ENCODE measurements around the gene LDAF1.

DNA sequence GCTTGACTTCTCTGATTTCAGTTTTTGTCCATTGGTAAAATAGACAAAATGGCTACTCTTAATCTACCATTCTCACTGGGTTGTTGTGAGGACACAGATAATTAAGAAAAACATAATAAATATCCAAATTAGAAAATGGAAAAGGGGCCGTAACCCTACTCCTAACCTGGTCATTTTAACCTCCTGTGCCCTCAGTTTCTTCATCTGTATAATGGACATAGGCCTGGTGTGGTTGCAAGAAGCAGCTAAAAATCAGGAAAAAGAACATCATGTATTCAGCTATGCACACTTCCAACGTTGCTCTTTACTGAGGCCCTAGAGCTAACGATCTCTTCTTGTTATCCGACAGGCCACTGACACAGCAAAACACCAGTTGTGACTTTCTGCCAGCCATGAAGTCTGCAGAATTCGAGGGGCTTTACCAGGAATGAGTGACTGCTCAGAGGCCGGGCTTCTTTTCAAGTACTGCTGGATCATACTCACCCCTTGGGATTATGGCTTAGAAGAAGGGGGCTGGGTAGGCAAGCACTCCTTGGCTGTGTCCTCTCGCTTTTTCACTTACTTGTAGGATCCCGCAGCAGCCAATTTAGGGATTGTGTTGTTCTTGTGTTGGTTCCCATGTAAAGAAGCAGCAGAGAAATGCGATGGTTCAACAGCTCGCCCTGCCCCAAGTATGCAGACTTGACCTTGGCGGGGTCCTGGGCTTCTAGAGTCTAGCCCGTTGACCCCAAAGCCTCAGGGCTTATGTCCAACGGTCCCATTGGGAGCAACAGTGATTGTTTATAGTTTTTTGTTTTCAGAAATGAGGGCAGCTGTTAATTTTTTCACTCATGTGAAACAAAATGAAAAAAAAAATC, 20.9 kb downstream of the LDAF1 start:
- TF ChIP-seq, protein P1, sequence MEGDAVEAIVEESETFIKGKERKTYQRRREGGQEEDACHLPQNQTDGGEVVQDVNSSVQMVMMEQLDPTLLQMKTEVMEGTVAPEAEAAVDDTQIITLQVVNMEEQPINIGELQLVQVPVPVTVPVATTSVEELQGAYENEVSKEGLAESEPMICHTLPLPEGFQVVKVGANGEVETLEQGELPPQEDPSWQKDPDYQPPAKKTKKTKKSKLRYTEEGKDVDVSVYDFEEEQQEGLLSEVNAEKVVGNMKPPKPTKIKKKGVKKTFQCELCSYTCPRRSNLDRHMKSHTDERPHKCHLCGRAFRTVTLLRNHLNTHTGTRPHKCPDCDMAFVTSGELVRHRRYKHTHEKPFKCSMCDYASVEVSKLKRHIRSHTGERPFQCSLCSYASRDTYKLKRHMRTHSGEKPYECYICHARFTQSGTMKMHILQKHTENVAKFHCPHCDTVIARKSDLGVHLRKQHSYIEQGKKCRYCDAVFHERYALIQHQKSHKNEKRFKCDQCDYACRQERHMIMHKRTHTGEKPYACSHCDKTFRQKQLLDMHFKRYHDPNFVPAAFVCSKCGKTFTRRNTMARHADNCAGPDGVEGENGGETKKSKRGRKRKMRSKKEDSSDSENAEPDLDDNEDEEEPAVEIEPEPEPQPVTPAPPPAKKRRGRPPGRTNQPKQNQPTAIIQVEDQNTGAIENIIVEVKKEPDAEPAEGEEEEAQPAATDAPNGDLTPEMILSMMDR (IDR thresholded peaks at IDR 0.05; ENCODE audit: insufficient read depth, low read length): no peak
- no peak for TF ChIP-seq POLR2AphosphoS5 (IDR thresholded peaks at IDR 0.05; ENCODE audit: low read depth)
